GM21447 (cell line): ENCODE data around the gene KRT7.

Experiments
- ATAC-seq: cut with Tn5 transposase; IDR thresholded peaks from one replicate; pipeline ENCODE4 v1.9.1; 2021; ENCODE audit not compliant: unreplicated experiment

KRT7 gene

GRCh38 chr12:52199294-52199919, 33.6 kb upstream of the KRT7 start:
- no peak for ATAC-seq

DNA sequence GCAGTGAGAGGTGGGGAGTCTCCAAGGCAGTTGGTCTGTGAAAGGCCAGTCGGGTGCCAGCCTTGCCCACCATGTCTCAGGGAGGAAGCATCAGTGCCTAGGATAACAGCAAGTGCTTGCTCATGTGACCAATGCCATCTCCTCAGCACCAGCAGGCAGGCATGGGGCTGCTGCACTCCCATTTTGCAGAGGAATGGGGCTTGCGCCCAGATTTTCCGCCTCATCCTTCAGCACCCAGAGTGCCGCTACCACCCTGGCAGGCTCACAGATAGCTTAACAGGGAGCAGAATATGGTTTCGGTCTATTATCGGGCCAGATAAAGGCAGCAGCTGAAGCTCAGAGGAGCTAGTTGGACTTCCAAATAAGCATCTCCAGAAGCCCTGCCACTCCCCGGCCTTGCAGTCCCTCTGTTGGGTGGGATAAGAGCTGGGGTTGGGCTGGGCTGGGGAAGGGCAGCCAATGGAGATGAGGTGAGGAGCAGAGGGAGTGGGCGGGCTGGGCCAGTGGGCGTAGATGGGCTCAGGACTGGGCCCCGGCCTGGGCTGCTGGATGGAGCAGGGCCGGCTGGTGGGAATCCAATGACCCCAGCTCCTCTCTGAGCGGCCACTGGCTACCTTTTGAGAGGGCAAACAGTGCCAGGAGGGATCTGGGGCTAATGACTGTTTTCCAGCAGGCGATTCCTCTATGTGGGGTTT, 32.8 kb upstream of the KRT7 start:
- no peak for ATAC-seq

- no peak for ATAC-seq
Observed at GRCh38 chr12:52200781-52201450, 32.1 kb upstream of the KRT7 start.

GRCh38 chr12:52201451-52201839, 31.6 kb upstream of the KRT7 start:
- ATAC-seq, result no peak

GRCh38 chr12:52202361-52203078, 30.5 kb upstream of the KRT7 start:
- no peak for ATAC-seq

DNA sequence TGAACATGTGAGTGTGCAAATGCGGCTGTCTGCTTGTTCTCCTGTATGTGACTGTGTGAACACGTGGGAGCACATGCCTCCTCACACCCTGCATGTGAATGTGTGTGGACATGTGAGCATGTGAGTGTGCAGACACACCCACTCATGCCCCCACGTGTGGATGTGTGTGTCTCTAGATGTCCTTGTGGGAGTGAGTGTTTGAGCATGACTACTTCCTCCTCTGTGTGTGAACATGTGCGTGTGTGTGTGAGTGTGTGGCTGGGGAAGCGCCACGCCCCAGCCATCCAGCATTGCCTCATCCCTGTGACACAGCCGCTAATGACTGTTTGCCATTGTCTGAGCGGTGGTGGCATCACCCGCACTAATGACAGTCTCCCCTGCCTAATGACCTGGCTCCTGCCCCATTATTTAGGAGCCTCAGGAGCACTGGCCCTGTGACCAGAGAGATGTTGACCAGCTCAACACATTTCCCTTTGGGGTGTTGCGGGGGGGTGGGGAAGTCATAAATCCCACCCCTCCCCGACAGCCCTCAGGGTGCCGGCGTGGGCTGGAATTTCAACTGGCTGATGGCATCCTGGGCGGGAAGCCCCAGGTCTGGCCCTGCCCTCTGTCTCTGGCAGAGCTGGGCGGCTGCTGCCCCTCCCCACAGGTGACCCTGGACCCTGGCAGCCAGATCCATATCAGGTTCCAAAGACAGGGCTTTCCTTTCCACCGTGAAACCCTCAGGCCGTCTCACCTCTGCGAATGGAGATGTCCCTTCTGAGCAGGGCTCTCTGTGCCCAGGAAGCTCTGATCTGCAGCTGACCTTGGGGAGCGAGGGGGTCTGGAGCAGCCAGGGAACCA, 29.7 kb upstream of the KRT7 start:
- no peak for ATAC-seq

DNA sequence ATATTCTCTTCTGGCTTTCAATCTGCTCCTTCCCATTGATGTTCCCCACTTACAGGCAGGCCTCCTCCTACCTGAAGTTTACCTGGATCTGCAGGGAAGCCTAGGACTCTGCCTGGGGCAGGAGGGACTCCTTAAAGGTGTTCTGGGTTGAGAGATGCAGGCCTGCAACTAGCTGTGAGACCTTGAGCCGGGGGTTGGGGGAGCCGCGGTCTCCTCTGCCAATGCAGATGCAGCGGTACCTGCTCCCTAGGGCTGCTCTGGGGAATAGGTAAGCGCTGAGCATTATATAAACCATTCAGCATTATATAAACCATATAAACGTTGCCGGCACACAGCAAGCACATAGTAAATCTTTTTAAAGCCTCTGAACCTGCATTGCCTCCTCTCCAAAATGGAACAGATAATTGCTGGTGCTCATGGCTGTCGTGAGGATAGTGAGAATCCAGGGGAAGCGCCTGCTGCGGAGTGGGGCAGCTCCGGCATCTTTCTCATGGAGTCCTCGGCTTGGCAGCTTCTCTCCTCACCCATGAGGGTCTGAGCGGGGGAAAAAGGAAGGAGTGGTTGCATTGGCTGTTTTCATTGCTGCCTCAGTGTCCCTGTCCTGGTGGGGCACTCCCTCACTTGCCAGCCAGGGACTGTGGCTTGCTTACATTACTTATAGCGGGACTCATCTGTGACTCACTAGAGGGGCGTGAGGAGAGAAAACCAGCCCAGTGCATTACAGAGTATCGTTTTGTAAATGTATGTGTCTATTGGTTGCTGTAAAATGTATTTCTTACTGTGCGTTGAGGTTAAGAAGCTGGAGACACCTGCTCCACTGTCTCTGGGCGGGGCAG, 28.7 kb upstream of the KRT7 start:
- no peak for ATAC-seq

- no peak for ATAC-seq
Observed at GRCh38 chr12:52204931-52205505, 28.0 kb upstream of the KRT7 start.

DNA sequence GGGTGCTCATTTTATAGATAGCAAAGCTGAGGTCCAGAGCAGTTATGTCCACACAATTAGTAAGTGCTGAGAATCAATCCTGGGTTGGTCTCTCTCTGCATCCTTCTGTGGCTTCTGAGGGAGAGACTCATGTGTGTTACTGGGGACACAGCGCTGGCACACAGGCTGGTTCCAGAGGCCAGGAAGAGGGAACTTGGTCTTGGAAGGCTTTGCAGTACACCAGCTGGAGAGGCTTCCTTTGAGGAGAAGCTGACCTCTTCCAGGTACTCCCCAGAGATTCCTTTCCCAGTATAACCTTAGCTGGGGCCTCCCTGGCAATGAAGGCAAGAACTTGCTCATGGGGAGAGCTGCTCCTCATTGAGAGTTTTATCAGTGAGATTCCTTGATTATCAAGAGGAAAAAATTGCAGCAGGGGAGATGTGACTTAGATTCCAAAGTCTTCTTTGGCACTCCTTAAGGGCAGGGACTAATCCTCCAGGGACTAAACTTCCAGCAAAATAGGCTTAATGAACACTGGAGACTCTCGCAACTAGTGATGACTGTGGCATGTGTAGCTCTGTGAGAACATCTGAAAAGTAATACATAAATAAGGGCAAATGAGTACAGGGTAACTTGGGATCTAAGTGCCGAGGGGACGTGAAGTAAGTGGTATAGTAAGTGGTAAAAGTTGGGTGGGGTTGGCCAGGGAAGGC, 27.3 kb upstream of the KRT7 start:
- no peak for ATAC-seq

DNA sequence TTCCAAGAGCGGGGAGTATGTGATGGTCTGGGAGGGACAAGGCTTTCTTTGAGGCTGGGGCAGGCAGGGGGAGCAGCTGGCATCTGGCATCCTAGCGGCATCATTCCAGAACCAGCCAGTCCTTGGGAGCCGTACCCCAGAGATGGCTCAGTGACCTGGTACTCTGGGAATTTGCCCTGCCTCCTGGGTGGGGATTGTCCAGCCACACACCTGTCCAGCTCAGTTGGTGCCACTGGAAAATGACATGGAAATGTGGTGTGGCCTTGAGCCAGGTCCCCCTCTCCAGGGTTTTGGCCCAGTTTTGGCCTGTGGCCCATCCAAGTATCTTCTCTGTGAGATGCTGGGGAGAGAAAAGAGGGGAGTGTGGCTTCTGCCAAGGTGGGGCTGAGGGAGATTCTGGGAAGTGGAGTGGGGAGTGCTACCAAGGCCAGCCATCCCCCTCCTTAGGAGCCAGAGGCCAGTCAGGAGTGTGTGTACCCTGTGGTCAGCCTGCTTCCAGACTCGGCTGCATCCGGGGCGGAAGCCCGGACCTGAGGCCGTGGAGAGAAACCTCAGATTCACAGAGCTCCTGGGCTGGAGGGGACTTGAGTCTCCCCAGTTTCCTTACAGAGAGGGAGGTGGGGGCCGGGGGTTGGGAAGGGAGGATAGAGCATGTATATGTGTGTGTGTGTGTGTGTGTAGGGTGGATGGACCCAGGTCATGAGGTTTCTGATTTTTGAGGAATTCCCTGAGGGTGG, 26.6 kb upstream of the KRT7 start:
- no peak for ATAC-seq

DNA sequence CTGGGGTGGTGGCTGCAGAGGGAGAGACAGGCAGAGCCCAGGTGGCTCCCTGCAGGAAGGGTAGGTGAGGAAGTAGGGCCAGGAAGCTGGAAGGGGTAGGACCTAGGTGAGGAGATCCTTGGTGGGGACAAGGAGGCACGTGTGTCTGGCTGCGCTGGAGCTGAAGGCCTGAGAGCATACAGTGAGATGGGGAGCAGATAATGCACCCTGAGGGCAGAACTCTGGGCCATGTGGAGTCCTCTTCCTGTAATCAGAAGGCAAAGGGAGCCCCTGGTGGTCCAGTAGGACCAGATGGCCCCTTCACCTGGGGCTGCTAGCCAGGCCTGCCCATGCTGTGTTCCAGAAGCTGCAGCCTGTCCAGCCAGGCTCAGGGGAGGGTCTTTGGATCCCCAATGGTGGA, 25.9 kb upstream of the KRT7 start:
- no peak for ATAC-seq

GRCh38 chr12:52207895-52208294, 25.1 kb upstream of the KRT7 start:
- no peak for ATAC-seq

- no peak for ATAC-seq
Observed at GRCh38 chr12:52208424-52209165, 24.4 kb upstream of the KRT7 start.

- ATAC-seq, result no peak
Observed at GRCh38 chr12:52209321-52209720, 23.7 kb upstream of the KRT7 start.

GRCh38 chr12:52210186-52210924, 22.7 kb upstream of the KRT7 start:
- no peak for ATAC-seq

- ATAC-seq, result no peak
Observed at GRCh38 chr12:52210925-52211650, 22.0 kb upstream of the KRT7 start.
